HG02981 (cell line): ENCODE results near the gene GRID1.
"Not testable (repeated sequence)": the region's sequence is repeated elsewhere in the genome, so short reads cannot be mapped to it uniquely, and the experiment has no call there.

Experiments used
- ATAC-seq: cut with Tn5 transposase; IDR thresholded peaks from one replicate; pipeline ENCODE4 v1.9.1; 2021; ENCODE audit warnings: mild to moderate bottlenecking, moderate library complexity; ENCODE audit not compliant: unreplicated experiment

The GRID1 gene

DNA sequence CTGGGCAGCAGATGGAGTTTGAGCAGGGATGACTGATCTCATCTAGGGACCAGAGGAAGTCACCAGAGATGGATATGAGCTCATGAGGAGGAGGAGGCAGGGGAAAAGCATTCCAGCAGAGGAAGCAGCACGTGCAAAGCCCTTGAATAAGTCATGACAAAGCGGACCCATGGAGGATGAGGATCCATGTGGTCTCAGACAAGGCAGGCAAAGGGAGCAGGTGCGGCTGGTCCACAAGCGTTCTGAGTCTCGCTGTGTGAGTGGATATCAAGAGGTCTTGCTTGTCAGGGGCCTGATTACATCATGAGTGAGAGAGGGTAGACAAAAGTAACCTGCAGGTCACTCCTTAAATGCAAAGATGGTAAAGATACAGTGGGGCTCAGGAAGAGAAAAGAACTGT is 307.6 kb downstream of the GRID1 start:
- ATAC-seq: no peak

DNA sequence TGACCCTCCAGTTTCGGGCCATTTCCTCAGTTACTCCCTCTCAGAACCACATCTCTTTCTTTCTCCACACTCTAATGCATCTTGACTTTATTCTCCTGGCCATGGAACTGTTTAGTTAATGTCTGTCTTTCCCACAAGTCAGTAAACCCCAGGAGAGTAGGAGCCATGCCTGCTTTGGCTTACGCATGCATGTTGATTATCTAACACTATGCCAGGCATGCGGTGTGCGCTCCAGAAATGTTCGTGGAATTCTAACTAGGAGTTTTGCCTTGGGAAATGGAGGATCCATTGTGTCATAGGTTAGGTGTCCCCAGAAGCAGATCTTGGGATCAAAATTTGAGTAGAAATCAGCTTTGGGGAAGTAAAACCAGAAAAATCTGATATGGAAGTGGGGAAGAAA is 308.9 kb downstream of the GRID1 start:
- ATAC-seq: no peak

DNA sequence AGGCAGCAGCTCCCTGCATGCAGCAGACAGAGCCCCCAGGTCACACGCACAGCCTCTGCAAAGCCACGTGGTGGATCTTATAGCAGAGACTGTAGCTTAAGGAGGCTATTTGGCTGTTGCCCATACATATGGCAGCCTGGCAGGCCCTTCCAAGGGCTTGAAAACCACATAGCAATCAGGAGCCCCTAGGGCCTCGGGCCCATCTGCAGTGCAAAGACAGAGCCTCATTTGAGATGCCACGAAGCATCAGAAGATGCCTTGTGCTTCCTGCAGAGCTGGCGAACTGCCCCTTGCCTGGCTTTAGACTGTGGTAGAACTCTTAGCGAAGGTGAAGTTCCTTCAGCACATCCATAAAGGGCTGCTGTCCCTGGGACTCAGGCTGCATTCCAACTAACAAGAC is 309.9 kb downstream of the GRID1 start:
- ATAC-seq: no peak

DNA sequence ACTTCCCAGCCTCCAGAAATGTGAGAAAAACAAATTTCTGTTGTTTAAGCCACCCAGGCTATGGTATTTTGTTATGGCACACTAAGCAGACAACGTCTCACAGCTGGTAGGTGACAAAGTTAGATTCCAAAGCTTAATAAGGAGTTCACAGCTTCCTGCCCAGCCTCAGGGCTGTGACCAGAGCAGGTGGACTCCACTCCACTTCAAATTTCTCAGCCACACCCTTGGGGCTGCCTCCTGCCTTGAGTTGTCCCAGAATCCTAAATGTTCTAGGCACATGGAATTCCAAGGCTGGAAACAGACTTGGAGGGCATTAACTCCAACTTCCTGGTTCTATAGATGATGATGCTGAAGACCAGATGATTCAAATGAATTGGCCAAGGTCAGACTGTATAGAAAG is 310.7 kb downstream of the GRID1 start:
- ATAC-seq: no peak

DNA sequence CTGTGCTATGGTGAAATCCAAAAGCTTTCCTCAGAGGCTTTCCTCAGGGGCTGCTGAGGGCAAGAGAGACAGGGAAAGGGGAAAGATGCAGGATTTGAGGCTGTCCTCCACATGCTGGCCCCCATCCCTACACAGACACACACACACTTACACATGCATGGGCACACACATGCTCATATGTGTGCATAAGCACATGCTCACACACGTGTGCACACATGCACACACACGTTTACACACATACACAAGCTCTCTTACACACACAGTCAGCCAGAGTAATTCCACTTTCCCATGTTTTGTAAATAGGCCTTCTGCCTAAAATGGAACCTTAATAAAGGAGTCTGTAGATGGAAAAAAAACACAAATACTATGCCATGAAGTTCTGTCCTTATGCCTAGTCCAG is 312.9 kb downstream of the GRID1 start:
- ATAC-seq: no peak

DNA sequence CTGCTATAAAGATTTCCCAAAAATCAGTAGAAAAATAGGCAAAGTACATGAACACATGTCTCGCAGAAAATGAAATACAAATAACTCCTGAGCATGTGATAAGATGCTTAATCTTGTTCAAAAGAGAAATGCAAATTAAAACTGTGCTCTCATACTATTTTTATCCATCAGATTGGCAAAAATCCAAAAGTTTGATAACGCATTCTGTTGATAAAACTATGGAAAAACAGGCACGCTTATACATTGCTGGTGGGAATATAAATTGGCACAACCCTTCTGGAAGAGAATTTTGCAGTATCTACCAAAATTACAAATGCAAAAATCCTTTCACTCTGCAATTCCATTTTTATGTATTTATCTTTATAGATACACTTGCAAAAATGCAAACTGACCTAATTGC is 315.0 kb downstream of the GRID1 start:
- no peak for ATAC-seq

DNA sequence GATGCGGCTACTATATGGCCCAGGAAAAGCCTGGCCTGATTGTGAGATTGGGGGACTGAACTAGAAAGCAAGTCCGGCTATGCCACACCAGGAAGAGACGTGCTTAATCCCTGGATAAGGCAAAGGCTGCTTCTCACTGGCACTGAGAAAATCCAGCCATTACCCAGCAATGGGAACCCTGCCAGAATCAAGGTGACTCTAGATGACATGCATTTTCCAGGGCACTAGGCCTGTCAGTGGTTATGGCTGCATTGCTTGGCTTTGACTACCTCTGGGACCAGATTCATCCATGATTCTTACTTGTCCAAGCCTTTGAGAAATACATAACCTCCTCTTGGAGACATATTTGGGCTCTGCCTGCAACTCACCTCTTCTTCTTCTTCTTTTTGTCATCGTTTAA is 317.2 kb downstream of the GRID1 start:
- ATAC-seq: no peak

DNA sequence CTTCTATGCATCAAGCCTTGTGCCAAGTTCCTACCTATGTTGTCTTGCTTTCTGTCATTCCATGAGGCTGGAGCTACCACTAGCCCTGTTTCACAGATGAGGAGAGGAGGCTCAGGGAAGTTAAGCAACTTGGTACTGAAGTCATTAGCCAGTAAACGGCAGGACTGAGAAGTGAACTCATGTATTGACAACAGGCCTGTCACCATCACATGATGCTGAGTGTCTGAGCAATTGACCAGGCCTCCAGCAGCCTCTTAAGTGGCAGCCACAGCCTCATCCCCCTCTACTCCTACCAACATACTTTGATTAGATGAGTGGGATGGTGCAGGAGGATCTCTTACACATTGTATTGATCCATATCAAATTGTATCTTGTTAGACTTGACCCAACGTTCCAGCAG is 317.6 kb downstream of the GRID1 start:
- ATAC-seq: no peak

DNA sequence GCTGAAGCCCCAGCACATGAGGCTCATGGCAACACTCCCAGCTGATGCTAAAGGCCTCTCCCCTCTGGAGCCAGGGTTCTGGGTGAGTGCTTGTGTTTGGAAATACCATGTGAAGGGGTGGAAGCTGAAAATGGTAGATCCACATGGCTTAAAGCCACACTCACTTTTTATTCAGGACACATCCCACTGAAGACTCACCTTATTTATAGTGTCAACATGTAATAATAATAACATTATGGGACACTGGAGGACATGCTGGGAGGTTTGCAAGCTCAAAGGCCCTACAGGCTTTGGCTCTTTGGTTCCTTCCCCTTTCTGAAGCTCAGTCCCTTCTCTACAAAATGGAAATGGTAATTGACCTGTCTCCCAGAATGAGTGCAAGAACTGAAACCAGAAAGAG is 318.0 kb downstream of the GRID1 start:
- no peak for ATAC-seq

DNA sequence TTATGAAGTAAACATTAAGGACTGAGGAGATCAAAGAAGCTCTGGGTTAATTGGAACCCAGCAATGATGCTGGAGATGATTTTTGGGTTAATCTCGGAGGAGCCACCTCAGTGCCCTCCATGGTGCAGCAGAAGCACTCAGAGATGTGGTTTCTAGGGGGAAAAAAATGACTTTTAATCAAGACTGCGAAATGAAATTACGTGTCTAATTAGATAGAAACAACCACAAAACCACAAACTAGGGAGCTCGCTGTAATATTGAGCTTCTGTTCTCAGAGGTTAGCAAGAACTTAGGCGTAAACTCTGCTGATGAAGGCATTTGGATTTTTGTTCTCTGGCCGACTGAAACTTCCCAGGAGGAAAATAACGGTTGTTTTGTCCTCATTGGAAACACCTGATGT is 319.0 kb downstream of the GRID1 start:
- no peak for ATAC-seq

DNA sequence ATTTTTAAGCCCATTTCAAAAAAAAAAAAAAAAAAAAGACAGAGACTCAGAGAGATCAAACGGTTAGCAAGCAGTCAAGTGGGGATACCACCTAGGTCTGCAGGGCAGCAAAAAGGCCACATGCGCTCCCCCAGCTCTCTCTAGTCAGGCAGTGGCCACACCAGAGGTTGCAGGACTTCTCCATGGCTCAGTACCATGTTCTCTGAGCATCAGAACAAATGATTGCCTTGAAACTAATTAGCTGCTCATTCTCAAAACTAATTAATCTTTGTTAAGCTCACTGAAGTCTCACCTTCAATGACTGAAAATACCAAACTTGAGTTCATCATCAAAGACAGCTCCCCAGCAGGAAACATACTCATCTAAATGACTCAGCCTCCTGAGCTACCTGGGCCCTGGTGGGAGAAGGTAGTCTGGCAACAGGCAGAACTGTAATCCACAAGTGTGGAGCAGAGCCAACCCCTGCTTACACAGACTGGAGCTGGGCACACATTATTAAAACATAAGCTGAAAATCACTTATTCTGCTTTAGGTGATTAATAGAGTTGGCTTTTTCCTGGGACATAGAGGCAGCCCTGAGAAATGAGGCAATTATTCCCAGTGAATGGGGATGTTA is 319.6 kb downstream of the GRID1 start:
- ATAC-seq: no peak

DNA sequence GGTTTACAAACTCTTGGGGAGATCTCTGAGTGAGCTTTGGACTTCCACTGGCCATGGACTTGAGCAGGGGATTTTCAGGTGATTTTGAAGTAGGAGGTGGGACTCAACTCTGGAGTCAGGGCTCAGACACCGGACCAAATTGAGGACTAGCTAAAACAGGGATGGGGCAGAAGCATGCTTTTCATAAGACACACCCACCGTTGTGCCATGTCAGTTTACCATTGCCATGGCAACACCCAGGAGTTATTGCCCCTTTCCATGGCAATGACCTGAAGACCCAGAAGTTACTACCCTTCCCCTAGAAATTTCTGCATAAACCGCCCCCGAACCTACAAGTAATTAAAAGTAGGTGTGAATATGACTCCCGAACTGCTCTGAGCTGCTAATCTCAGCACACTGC is 320.7 kb downstream of the GRID1 start:
- no peak for ATAC-seq

DNA sequence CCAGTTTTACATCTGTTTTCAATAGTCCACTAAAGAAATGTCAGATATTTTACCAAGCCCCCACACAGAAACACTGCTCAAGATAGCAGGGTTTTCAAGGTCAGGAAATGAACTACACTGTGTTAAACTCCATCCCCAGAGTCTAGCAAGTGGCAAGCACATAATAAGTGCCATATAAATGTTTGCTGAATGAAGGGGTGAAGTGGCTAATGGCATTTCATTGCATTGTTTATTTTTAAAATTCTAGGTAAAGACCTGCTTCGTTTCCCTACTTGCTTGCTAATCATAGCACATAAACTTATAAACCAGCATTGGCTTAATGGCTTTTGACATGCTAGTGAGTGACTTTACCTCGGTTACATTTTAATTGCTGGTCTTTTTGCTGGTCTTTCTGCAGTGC is 322.6 kb downstream of the GRID1 start:
- ATAC-seq: no peak

DNA sequence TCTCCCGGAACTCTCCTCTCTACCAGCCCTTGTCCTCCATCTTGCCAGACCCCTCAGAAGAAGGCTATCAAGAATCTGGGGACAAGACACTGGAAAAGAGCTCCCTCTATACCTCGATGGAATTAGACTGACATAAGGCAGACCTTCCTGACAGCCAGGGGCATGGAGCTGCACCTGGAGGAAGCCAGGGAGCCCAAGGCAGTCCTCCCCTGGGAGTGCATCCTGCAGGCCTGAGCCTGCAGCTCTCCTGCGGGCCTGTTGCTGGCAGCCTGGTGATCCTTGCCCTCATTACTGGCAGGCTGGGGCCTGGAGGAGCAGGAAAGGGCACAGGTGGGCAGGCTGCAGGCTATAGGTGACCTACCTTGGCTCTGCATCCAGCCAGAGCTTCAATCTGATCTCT is 323.4 kb downstream of the GRID1 start:
- no peak for ATAC-seq

DNA sequence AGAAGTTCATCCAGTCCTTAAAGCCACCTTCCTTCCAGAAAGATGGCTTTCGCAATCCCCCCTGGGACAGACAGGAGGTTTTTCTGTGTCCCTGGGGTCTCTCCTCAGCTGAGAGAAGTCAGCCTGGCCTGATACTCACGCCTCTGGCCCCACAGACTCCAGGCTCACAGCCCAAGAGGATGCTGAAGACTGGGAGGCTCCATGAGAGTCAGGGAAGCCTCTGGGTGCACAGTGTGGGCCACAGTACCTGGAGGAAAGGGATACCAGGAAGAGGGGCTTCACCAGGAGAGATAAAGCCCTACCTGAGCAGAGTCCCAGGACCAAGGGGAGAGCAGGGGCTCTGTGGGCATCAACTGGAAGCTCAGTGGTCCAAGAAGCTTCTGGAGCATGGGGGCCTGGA is 324.4 kb downstream of the GRID1 start:
- ATAC-seq: no peak

DNA sequence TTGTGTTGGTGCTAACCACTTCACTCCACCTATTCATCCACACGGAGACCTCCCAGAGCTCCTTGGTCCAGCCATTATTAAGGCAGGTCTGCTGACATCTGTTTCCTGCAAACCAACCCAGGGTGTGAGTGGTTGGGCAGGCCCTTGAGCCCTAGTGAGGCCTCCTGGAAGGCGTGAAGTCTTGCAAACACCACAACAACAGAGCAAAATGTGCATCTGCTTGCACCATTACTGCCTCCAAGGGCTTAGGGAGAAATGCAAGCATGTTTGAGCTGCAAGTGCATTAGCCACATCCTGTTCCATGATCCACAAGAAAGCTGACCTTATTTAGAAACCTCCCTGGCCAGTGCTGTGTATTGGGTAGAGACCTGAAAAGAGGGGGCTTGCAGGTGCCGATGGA is 325.5 kb downstream of the GRID1 start:
- no peak for ATAC-seq

DNA sequence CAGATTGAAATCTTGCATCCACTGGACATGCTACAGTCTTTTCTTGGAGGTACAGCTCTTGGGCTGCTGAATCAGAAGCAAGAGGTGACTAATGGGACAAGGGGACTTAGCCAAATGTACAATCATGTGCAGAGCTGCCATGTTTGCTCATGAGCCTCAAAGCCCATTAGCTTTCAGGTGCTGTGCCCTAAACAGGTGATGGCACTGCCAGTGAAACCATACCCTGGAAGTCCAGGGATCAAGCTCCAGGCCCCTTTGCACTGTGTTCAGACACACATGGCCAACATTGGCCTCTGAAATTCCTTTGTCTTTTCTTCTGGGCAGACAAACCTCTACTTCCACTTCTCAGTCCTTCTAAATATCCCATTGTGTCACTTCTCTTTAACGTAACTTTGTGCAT is 328.2 kb downstream of the GRID1 start:
- no peak for ATAC-seq

DNA sequence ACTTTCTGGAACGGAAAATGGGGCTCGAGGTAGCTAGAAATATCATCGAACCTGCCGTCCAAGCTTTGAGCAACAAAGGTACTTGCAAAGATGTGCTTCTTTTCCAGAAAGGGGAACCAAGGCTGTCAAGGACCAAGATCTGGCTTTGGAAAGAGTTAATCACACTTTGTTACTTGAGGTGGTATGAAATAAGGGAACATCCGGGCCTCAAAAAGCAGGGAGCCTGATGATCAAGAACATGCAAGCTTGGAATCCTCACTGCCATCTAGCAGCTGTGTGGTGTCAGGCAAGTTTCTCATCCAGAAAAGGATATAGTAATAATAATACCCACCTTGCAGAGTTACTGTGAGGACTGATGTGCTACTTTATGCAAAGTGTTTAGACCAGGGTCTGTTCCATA is 329.5 kb downstream of the GRID1 start:
- ATAC-seq: no peak

DNA sequence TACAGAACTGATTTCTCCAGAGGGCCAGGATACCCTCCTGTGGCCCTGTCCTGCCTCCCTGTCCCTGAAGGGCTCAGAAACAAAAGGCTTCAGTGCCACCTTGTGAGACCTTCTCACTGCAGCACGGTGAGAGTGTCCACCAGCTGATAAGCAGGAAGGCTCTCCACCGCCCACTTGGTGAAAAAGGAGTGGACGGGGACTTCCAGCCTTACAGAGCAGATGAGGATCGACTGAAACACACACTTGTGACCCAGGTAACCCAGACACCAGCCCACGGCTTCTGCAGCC is 330.1 kb downstream of the GRID1 start:
- no peak for ATAC-seq

DNA sequence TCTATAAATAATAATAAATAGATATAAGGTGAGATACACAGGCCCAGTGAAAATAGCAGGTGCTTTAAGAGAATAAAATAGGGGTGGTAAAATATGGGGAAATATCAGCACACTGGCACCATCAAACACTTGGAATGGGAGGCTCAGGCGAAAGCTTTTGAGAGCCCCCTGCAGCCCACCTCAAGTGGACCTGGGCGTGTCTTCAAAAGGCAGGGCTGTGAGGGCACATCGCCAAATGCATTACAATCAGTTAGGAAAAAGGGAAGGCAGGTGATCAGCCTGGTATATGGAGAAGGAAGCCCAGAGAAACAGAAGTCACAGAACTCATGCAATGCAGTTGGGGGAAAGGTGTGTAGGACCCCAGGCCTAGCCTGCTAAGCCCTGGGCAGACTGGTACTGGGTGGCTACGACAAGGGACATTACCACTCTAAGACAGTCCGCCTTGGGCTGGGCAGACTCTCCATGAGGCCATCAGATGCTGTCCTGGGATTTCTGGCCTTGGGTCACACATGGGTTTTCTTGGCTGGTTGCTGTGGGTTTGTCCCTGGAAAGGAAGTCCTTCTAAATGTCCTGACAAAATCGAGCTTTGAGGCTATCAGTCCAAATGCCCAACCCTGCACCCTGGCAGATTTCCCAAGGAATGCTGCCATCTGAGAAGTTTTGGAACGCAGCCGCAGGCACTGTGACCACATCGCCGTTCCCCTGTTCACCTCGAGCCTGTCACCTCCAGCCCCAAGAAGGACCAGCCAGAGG is 330.6 kb downstream of the GRID1 start:
- ATAC-seq: no peak

DNA sequence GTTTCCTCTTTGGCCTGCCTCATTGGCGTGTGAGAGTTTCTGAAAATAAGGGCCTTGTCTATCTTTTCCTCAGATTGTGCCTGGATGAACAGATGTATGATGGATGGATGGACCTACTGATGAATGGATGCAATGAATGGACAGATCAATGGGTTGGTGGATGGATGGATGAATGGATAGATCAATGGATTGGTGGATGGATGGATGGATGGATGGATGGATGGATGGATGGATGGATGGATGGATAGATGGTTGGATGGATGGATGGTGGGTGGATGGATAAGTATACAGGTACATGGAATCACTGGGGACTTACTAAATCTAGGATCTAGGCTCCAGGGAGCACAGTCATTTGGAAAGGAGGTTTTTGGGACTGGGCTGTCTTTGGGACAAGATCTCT is 331.9 kb downstream of the GRID1 start:
- ATAC-seq: no peak

DNA sequence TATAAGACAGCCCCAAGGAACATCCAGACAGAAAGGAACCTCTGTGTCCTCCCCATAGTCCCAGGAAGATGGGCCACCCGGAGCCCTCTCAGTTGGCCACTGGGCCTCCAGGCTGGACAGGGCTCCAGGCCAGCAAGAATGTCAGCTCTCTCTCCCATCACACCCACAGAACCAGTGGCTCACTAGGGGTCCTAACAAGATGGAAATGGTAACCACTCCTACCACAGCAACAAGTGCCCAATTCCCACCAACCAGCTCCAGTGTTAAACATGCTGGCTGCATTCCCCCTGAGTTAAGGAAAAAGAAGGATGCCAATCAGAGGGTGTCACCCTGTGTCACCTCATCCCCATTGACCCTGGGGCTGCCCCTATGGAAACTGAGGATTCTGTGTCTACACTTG is 333.0 kb downstream of the GRID1 start:
- ATAC-seq: no peak

DNA sequence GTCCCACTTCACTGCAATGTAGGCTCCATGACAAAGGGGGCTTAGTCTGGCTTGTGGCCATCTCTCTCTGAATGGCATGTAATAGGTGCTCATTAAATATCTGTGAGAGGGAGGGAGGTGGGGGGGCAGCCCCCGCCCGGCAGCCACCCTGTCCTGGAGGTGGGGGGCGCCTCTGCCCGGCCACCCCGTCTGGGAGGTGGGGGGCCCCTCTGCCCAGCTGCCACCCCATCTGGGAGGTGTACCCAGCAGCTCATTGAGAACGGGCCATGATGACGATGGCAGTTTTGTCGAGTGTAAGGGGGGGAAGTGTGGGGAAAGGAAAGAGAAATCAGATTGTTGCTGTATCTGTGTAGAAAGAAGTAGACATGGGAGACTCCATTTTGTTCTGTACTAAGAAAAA is 334.5 kb downstream of the GRID1 start:
- not testable (repeated sequence) for ATAC-seq
